HEK293T (cell line): Measurements from ENCODE around the gene HOXD3.

Source experiments
- CTCF ChIA-PET: fragments of 350-600 bp; formaldehyde crosslinking; extraction: SDS; loops from one replicate; lab custom pipeline; 2021; ENCODE audit warnings: antibody characterized with exemption, inconsistent platforms; lab: Yijun Ruan, JAX
- POLR2A ChIA-PET: fragments of 350-600 bp; formaldehyde crosslinking; extraction: SDS; loops from one replicate; lab custom pipeline; 2020; ENCODE audit warnings: antibody characterized with exemption, inconsistent platforms; lab: Yijun Ruan, JAX
- DNase-seq: peaks from one replicate; pipeline ENCODE4 v3.0.0; 2012; ENCODE audit warnings: mixed read lengths; ENCODE audit errors: extremely low spot score
- ARNT ChIP-seq: fragments of 450-650 bp; IDR thresholded peaks from 2 replicates; pipeline ENCODE4 v1.6.1; 2017; ENCODE audit warnings: mild to moderate bottlenecking
- BHLHE40 ChIP-seq: fragments of 450-650 bp; IDR thresholded peaks from 2 replicates; pipeline ENCODE4 v1.6.1; 2016; ENCODE audit warnings: mild to moderate bottlenecking, moderate library complexity, borderline replicate concordance
- CTBP1 ChIP-seq: fragments of 450-650 bp; IDR thresholded peaks from 2 replicates; pipeline ENCODE4 v1.6.1; 2016; ENCODE audit warnings: borderline replicate concordance
- ELF4 ChIP-seq: fragments of 450-650 bp; IDR thresholded peaks from 2 replicates; pipeline ENCODE4 v1.6.1; 2017; ENCODE audit warnings: antibody characterized with exemption
- FOXA1 ChIP-seq: fragments of 450-650 bp; IDR thresholded peaks from 2 replicates; pipeline ENCODE4 v1.6.1; 2016; ENCODE audit warnings: mild to moderate bottlenecking
- FOXK2 ChIP-seq: fragments of 450-650 bp; IDR thresholded peaks from 2 replicates; pipeline ENCODE4 v1.6.1; 2016; ENCODE audit warnings: mild to moderate bottlenecking
- FOXM1 ChIP-seq: fragments of 450-650 bp; IDR thresholded peaks from 2 replicates; pipeline ENCODE4 v1.6.1; 2017; ENCODE audit warnings: mild to moderate bottlenecking, borderline replicate concordance
- HDGF ChIP-seq: fragments of 450-650 bp; IDR thresholded peaks from 2 replicates; pipeline ENCODE4 v1.6.1; 2017; ENCODE audit warnings: antibody characterized with exemption, borderline replicate concordance
- L3MBTL2 ChIP-seq: fragments of 450-650 bp; conservative IDR thresholded peaks from 2 replicates; pipeline ENCODE4 v1.6.1; 2016; ENCODE audit warnings: mild to moderate bottlenecking
- LEF1 ChIP-seq: fragments of 450-650 bp; IDR thresholded peaks from 2 replicates; pipeline ENCODE4 v1.6.1; 2017; ENCODE audit warnings: mild to moderate bottlenecking, borderline replicate concordance
- NFRKB ChIP-seq: fragments of 450-650 bp; IDR thresholded peaks from 2 replicates; pipeline ENCODE4 v1.6.1; 2016; ENCODE audit warnings: mild to moderate bottlenecking, moderate library complexity
- PKNOX1 ChIP-seq: fragments of 450-650 bp; IDR thresholded peaks from 2 replicates; pipeline ENCODE4 v1.6.1; 2016
- SP1 ChIP-seq: fragments of 450-650 bp; IDR thresholded peaks from 2 replicates; pipeline ENCODE4 v1.6.1; 2017
- SUZ12 ChIP-seq: fragments of 450-650 bp; IDR thresholded peaks from 2 replicates; pipeline ENCODE4 v1.6.1; 2016; ENCODE audit warnings: mild to moderate bottlenecking
- TARDBP ChIP-seq: fragments of 450-650 bp; IDR thresholded peaks from 2 replicates; pipeline ENCODE4 v1.6.1; 2016
- ZNF384 ChIP-seq: fragments of 450-650 bp; IDR thresholded peaks from 2 replicates; pipeline ENCODE4 v1.6.1; 2016

The HOXD3 gene

GRCh38 chr2:176174382-176174823 lies 17.3 kb downstream of the HOXD3 start:
- no peak for TF ChIP-seq FOXM1
- peak; percentile 56; the same call in 1 of the 2 replicates for TF ChIP-seq PKNOX1
- no peak for TF ChIP-seq ELF4
- no peak for TF ChIP-seq HDGF
- no peak for TF ChIP-seq FOXA1
- TF ChIP-seq NFRKB, result no peak
- TF ChIP-seq ARNT, result no peak
- TF ChIP-seq ZNF384, result no peak
- ChIA-PET POLR2A (interaction anchor here (0.7 to 1.9 kb wide), 8 partner anchors 9 to 277 kb away, joined by 3 to 11 read pairs (median 5); no protein-coding TSS in a partner anchor), CTCF (interaction anchor here (1.6 to 2.3 kb wide), 2 partner anchors 13 to 34 kb away, joined by 3 to 9 read pairs; no protein-coding TSS in a partner anchor)
- DNase-seq, result peak; percentile 51

GRCh38 chr2:176174824-176175708 lies 18.0 kb downstream of the HOXD3 start:
- DNase-seq, result peak; percentile 71
- no peak for TF ChIP-seq PKNOX1
- TF ChIP-seq HDGF, result no peak; the same call in 1 of the 2 replicates
- no peak for TF ChIP-seq FOXA1
- no peak for TF ChIP-seq SP1
- no peak for TF ChIP-seq ARNT
- no peak for TF ChIP-seq FOXK2
- TF ChIP-seq ZNF384, result no peak
- TF ChIP-seq BHLHE40, result no peak
- TF ChIP-seq TARDBP, result no peak
- no peak for TF ChIP-seq SUZ12
- no peak for TF ChIP-seq FOXM1
- TF ChIP-seq NFRKB, result no peak
- no peak for TF ChIP-seq LEF1
- no peak for TF ChIP-seq ELF4
- no peak for TF ChIP-seq CTBP1
- TF ChIP-seq L3MBTL2, result no peak
- POLR2A ChIA-PET, result interaction anchor here (0.7 to 1.9 kb wide), 8 partner anchors 10 to 277 kb away, joined by 3 to 11 read pairs (median 4); no protein-coding TSS in a partner anchor
- CTCF ChIA-PET, result interaction anchor here (1.6 to 2.3 kb wide), 2 partner anchors 12 to 35 kb away, joined by 3 to 9 read pairs; no protein-coding TSS in a partner anchor

- DNase-seq, result no peak
- ChIA-PET CTCF (interaction anchor here (1.6 to 2.3 kb wide), 2 partner anchors 12 to 35 kb away, joined by 3 to 9 read pairs; no protein-coding TSS in a partner anchor), POLR2A (interaction anchor here (0.8 to 1.9 kb wide), 2 partner anchors 18 to 37 kb away, joined by 3 to 7 read pairs; no protein-coding TSS in a partner anchor)
- no peak for TF ChIP-seq TARDBP
- no peak for TF ChIP-seq NFRKB
- TF ChIP-seq FOXA1, result no peak
- TF ChIP-seq SP1, result no peak
- no peak for TF ChIP-seq ELF4
- no peak for TF ChIP-seq HDGF
Observed at GRCh38 chr2:176175709-176176607, 18.9 kb downstream of the HOXD3 start.

- TF ChIP-seq BHLHE40, result no peak
- TF ChIP-seq SP1, result no peak
- no peak for TF ChIP-seq FOXM1
- TF ChIP-seq ZNF384, result no peak
- TF ChIP-seq SUZ12, result no peak
- no peak for TF ChIP-seq ARNT
- no peak for TF ChIP-seq FOXA1
- TF ChIP-seq L3MBTL2, result no peak
- TF ChIP-seq HDGF, result no peak
- TF ChIP-seq PKNOX1, result no peak
- no peak for TF ChIP-seq FOXK2
- TF ChIP-seq NFRKB, result no peak
- TF ChIP-seq LEF1, result no peak
- no peak for TF ChIP-seq CTBP1
- no peak for TF ChIP-seq TARDBP
- no peak for TF ChIP-seq ELF4
- DNase-seq, result no peak
- ChIA-PET CTCF (interaction anchor here (0.7 kb wide), 1 partner anchor 378 kb away, joined by 4 read pairs; no protein-coding TSS in a partner anchor), POLR2A (no interaction called here)
Observed at GRCh38 chr2:176177580-176178037, 20.5 kb downstream of the HOXD3 start.

- no peak for DNase-seq
- POLR2A ChIA-PET, result interaction anchor here (1.5 kb wide), 1 partner anchor 9 kb away, joined by 3 read pairs; no protein-coding TSS in a partner anchor
- TF ChIP-seq L3MBTL2 (no peak), CTBP1 (no peak), FOXK2 (no peak), FOXA1 (no peak), TARDBP (no peak), PKNOX1 (no peak), ELF4 (no peak), BHLHE40 (no peak), SP1 (no peak), ZNF384 (no peak), LEF1 (no peak), FOXM1 (no peak), ARNT (no peak), NFRKB (no peak), SUZ12 (no peak)
- CTCF ChIA-PET, result no interaction called here
Observed at GRCh38 chr2:176178038-176178756, 21.1 kb downstream of the HOXD3 start.
